Renal cortical epithelial cell (primary cell): Measurements from ENCODE around the gene SMIM8. TPM values are rescaled to one million over a fixed set of nuclear protein-coding genes. Genes with fewer than 3 reads are reported as not detected.
A peak's percentile ranks its signal among the peaks of the same experiment; 100 is the strongest.

Source experiments
- DNase-seq: peaks from one replicate; pipeline ENCODE4 v3.0.0-alpha.2; 2011; ENCODE audit warnings: low read depth
- total RNA-seq: library from RNA; depleted of rRNA; stranded (reverse); fragments of >200 nt; gene quantifications from 2 replicates; pipeline ENCODE4 v1.2.3, GENCODE V29; 2014

The SMIM8 gene
- total RNA-seq, 1 donor from 2014 or later = 8.7 TPM

GRCh38 chr6:87334683-87335082, 12.3 kb downstream of the SMIM8 start:
- DNase-seq = no peak

DNA sequence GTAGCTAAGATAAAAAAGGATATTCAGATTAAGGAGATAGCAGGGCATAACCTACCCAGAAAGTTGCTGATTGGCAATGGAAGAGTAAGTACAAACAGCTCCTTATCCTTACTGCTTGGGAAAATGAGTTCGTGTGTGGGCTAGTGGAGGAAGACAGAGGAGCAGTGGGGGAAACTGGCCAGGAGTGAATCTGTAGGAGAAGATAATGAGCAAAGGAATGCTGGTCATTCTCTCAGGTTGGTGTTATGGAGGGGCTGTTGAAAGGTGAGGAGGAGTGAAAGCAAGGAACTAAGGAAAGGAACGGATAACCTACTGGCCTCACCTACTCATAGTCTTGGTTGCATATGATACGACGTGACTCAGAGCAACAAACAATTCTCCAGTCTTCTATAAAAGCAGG, 14.0 kb downstream of the SMIM8 start:
- no peak for DNase-seq

GRCh38 chr6:87340230-87340629, 17.8 kb downstream of the SMIM8 start:
- DNase-seq = no peak

GRCh38 chr6:87341158-87341557, 18.8 kb downstream of the SMIM8 start:
- no peak for DNase-seq

- peak; percentile 57 for DNase-seq
Observed at GRCh38 chr6:87341899-87342298, 19.5 kb downstream of the SMIM8 start.

- no peak for DNase-seq
Observed at GRCh38 chr6:87342829-87343228, 20.4 kb downstream of the SMIM8 start.

- DNase-seq = no peak
Observed at GRCh38 chr6:87344731-87345130, 22.3 kb downstream of the SMIM8 start, which contains the start of gene C6orf163. C6orf163 (plus strand) TSS chr6:87344813; CDS start chr6:87345100, 287 bp downstream.

- DNase-seq = no peak
Observed at GRCh38 chr6:87346700-87347099, 24.3 kb downstream of the SMIM8 start.

DNA sequence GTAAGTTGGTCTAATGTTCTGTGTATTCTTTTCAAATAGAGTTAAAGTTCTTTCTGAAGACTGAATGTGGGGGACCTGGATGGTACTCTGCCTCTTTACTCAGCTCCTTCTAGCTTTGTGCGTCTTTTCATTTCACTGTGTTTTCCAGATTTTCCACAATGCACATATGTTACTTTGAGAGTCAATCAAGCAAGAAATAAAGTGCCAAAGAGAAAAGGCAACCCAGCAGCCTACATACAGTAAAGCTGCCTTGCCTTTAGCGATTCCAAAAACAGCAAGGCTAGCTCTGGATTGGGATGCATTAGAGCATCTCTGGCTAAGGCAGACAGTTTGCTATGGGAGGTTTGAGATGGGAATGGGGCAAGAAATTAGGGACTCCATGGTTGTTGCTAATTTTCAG, 27.5 kb downstream of the SMIM8 start:
- DNase-seq = no peak

- DNase-seq = peak; percentile 47
Observed at GRCh38 chr6:87350516-87350915, 28.1 kb downstream of the SMIM8 start.

- DNase-seq = no peak
Observed at GRCh38 chr6:87351583-87351982, 29.2 kb downstream of the SMIM8 start.

DNA sequence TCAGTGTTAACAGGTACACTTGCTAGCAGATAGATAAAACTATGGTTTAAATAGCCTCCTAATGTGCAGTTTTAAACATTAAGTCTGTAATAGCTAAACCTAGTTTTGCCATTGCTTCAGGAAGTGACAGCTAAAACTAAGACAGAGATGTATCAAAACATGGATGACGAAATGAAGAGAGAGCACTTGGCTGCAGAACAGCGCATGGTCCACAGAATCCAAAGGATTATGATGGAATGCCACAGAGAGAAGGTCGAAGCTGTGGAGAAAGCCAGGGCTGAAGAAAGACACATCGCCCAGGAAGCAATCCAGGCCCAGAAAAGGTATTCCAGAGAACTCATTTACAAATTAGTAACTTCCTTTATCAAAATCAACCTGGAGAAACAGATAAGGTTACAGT, 33.8 kb downstream of the SMIM8 start:
- no peak for DNase-seq

- no peak for DNase-seq
Observed at GRCh38 chr6:87357479-87358196, 35.2 kb downstream of the SMIM8 start.

DNA sequence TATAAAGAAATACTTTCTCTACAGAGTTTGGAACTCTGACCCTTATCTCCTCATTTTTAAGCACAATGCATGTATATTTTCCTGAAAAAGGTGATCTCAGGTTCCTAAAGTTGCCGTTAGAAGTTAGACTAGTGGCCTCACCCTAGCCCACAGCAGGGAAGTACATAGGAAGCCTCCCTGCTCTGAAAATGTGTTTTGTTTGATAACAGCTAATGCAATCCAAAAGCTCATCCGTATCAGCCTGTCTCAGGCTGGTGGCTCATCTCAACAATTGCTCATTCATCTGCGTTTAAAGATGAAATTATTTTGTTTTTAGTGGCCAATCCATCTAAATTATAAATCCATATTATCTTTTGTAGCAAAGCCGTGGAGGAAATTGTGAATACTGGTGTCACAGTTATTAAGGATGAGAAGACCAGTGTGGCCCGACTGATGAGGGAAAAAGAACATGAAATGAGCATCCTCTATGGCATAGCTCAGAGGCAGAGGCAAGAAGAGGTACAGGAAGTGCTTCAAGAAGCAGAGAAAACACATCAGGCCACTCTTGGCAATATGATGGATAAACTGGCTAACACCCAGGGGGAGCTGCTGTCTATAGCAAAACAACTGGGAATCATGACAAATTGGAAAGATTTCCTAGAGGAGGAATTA, 42.3 kb downstream of the SMIM8 start:
- DNase-seq = no peak

- DNase-seq = peak; percentile 7
Observed at GRCh38 chr6:87366072-87366827, 43.9 kb downstream of the SMIM8 start.

- no peak for DNase-seq
Observed at GRCh38 chr6:87366899-87367298, 44.5 kb downstream of the SMIM8 start.

DNA sequence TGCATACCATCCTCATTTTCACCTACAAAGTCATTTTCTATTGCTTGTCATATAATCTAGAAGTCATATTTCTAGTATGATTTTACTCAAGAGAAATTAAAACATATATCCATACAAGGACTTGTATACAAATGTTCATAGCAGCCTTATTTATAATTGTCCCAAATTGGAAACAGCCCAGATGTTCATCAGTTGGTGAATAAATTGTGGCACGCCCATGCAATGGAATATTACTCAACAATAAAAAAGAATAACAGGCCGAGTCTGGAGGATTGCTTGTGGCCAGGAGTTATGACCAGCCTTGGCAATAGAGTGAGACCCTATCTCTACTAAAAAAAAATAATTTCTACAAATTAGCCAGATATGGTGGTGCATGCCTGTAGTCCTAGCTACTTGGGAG, 51.0 kb downstream of the SMIM8 start:
- DNase-seq = no peak

DNA sequence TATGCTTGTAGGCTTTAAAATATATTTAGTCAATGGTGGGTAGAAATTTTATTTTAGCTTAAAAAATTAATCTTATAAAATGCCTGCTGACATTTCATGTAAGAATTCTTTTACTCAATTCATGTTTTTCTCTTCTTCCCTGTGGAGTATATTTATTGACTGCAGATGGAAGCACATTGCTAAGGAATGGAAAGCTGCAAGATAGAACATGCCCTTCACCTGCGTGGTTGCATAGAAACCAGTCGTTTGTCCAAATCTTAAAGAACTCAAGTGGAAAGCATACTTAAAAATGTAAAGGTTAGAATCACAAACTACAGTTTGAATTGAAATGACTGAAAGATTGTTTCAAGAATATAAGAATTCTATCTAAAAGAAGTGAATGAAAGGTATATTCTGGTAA, 52.9 kb downstream of the SMIM8 start:
- no peak for DNase-seq

- DNase-seq = no peak
Observed at GRCh38 chr6:87376643-87377042, 54.3 kb downstream of the SMIM8 start.

DNA sequence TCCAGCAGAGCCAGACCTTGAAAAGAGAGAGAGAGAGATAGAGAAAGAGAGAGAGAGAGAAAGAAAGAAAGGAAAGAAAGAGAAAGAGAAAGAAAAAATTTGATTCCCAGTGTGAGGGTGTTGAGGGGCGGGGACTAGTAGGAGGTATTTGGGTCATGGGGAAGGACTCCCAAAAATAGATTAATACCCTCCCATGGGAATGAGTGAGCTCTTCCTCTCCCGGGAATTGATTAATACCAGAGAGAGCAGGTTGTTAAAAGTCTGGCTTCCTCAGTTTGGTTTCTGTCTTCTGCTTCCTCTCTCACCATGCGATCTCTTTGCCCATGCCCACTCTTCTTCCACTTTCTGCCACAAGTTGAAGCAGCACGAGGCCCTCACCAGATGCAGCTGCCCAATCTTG, 56.6 kb downstream of the SMIM8 start:
- no peak for DNase-seq

GRCh38 chr6:87382861-87383260, 60.5 kb downstream of the SMIM8 start:
- no peak for DNase-seq

- DNase-seq = no peak
Observed at GRCh38 chr6:87384038-87384437, 61.6 kb downstream of the SMIM8 start.

- DNase-seq = no peak
Observed at GRCh38 chr6:87384449-87384848, 62.1 kb downstream of the SMIM8 start.
